ENCODE results near the gene SMARCAD1.
A peak's percentile ranks its signal among the peaks of the same experiment; 100 is the strongest.

SMARCAD1 gene, protein sequence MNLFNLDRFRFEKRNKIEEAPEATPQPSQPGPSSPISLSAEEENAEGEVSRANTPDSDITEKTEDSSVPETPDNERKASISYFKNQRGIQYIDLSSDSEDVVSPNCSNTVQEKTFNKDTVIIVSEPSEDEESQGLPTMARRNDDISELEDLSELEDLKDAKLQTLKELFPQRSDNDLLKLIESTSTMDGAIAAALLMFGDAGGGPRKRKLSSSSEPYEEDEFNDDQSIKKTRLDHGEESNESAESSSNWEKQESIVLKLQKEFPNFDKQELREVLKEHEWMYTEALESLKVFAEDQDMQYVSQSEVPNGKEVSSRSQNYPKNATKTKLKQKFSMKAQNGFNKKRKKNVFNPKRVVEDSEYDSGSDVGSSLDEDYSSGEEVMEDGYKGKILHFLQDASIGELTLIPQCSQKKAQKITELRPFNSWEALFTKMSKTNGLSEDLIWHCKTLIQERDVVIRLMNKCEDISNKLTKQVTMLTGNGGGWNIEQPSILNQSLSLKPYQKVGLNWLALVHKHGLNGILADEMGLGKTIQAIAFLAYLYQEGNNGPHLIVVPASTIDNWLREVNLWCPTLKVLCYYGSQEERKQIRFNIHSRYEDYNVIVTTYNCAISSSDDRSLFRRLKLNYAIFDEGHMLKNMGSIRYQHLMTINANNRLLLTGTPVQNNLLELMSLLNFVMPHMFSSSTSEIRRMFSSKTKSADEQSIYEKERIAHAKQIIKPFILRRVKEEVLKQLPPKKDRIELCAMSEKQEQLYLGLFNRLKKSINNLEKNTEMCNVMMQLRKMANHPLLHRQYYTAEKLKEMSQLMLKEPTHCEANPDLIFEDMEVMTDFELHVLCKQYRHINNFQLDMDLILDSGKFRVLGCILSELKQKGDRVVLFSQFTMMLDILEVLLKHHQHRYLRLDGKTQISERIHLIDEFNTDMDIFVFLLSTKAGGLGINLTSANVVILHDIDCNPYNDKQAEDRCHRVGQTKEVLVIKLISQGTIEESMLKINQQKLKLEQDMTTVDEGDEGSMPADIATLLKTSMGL

DNA sequence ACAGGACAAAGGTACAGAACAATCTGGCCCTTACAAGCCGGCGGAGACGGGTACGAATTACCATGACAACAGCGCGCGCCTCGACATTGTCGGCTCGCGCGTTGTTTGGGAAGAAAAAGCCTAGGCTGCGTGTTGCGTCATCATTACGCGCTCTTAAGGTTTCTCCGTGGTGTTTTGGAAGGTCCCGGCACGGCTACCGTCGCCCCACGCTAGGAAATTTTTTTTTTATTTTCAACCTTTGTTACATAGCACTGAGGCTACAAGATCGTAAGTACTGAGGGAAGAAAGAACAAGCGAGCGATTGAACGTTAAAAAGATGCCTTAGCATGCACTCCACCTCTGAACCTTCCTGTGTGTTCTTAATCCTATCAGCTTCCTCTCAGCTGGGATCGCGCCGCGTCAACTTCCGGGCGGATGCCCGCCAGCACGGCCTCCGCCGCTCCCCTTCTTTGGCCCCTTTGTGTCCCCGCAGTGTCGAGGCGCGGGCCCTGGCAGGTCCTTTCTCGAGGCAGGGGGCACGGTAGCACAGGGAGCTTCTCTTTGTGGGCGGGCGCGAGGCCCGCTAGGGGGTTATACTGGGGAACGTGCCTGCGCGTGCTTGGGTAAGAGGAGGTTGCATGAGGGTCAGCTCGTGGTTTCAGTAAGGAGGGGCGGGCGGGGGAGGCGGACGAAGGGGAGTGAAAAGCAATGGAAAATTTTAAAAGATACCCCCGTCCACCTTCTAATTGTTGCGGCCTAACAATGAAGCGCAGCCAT is at the start of gene SMARCAD1:
Gene SMARCAD1, plus strand, starts transcription at position 397 of the 756 bp plus-strand sequence. CDS start 530 bp downstream, outside the sequence.
- DNase-seq = peak; percentile 91 to 93

DNA sequence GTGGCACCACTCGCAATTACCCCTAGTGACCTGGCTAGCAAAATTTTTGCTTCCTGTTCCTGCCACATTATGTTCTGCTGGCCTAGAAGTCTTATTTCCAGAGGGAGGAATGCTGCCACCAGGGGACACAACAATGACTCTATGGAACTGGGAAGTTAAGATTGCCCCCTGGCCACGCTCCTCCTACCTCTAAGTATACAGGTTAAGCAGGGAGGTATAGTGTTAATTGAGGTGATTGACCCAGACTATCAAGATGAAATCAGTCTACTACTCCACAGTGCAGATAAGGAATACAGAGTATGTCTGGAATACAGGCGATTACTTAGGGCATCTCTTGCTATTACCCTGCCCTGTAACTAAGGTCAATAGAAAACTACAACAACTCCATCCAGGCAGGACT is 48.8 kb upstream of the SMARCAD1 start:
- no peak for DNase-seq

DNA sequence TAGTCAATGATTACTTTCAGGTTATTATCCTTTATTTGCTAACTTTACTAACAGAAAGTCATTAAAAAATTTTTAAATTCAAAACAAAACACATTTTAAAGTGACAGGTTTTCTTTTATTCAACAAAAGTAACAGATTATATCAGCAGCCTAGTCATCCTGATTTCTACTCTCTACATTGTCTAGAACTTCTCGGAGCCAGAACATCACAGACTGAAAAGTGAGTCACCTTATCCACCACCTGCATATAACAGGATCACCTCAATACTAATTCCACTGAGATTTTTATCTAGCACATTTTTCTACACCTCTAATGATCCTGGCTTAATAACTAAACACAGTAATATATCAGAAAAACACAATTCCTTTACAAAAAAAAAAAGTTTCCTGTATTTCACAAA is 47.9 kb upstream of the SMARCAD1 start:
- DNase-seq = no peak

DNA sequence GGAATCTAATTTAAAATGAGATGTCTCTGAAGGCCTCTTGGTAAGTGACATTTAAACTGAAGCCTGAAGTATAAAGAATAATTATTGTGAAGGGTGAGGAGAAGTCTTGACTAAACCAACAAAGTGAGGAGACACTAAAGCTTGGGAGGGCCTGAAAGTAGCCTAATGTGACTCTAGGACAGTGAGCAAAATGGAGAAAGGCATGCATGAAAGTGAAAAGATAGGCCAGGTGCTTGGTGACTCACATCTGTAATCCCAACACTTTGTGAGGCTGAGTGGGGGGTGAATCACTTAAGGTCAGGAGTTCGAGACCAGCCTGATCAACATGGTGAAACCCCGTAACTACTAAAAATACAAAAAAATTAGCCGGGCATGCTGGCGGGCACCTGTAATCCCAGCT is 46.9 kb upstream of the SMARCAD1 start:
- DNase-seq = no peak

DNA sequence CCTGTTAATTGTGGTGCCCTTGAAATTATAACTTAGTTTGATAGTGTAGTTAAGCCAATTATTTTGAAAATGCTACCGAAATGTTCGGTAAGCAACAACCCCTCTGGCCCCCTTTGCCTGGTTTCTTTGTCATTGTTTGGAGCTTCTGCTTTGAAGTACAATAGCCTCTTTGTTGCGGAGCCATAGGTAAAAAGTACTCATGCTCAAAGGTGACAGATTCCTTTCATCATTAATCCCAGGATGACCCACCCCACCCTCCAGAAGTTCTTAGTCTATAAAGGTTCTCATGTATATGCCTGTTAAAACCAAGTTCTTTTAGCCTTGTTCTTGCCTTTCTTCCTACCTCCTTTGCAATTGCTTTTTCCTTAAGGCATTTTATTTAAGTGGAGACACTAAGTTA is 42.4 kb upstream of the SMARCAD1 start:
- no peak for DNase-seq

DNA sequence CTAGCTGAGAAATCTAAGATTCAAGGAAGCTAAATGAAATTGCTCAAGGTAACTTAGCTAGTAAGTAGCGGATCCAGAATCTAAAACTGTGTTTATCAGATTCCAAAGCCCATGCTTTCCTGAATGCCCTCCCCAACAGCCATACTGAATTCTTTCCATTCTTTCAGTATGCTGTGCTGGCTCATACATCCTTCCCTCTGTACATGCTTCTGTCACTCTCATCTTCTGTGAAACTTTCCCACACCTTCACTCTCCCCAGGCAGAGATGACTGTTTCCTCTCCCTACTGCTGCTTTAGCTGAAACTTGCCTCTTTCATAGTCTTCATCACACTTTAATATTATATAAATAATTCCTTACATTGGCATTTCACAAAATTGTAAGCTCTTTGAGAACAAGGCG is 39.3 kb upstream of the SMARCAD1 start:
- no peak for DNase-seq

DNA sequence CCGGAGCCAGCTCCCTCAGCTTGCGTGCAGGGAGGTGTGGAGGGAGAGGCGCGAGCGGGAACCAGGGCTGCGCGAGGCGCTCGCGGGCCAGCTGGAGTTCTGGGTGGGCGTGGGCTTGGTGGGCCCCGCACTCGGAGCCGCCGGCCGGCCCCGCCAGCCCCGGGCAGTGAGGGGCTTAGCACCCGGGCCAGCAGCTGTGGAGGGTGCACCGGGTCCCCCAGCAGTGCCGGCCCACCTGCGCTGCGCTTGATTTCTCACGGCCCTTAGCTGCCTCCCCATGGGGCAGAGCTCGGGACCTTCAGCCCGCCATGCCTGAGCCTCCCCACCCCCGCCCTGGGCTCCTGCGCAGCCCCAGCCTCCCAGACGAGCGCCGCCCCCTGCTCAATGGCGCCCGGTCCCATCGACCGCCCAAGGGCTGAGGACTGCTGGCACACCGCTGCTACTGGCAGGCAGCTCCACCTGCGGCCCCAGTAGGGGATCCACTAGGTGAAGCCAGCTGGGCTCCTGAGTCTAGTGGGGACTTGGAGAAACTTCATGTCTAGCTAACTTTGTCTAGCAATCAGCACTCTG is 37.8 kb upstream of the SMARCAD1 start:
- DNase-seq = no peak

DNA sequence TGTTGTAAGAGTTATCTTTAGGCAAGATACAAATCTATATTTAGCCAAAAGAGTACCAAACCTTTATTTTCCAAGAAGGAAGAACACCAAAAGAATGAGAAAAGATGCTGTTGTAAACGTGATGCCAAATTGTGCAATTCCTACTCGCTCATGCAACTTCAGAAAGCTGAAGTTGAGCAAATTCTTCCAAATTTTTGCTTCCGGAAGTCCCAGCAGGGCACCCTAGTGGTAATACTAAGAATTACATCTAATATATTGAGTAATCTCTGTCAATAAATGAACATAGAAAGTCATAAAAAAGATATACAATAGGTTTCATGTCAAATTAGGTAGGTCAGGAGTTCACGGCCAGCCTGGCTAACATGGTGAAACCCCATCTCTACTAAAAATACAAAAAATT is 36.0 kb upstream of the SMARCAD1 start:
- no peak for DNase-seq

DNA sequence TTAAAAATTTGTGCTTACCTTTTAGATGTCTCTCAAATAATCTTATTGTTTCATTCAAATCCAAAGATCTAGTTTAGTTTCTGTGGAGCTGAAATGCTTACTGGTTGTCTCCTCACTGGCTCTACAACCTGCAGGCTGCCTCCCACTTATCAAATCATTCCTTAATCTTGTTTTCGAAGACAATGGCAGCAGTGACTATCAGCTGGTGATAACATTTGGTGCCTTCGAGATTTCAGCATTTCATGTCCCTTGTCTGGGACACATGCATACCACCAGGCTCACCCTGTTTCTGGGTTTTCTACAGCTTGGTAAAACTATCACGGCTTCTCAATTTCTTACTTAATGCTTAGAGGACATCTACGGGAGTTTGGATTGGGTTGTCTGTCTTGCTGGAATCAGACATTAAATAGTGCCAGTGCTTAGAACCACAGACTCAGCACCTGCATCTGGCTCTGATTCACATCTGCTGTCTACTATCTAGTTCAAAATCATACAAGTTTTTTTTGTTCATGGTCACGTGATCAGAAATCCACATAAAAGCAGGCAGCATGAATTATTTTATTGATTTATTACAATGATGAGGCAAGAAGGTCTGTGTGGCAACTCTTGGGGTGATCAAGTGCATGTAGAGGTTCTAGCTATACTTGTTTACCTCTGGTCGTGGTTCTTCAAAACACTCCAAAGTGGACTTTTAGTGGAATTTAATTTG is 32.0 kb upstream of the SMARCAD1 start:
- no peak for DNase-seq

DNA sequence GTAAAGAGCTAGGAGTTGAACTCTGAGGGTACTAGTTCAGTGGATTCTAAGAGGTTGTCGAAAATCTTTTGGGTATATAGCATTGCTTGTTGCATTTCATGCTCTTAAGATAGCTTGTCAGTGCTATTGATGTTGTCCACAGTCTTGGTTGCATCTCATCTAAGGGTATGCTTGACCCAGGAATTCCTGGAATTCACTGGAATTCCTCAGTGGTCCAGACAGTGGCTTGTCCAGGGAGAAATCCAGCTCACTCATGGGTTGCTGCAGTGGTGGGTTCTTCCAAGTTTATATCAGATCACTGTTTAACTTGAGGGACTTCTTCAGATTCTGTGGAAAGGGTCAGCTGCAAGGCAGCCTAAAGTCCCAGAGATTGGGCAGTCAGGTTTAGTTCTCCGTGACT is 29.8 kb upstream of the SMARCAD1 start:
- no peak for DNase-seq

DNA sequence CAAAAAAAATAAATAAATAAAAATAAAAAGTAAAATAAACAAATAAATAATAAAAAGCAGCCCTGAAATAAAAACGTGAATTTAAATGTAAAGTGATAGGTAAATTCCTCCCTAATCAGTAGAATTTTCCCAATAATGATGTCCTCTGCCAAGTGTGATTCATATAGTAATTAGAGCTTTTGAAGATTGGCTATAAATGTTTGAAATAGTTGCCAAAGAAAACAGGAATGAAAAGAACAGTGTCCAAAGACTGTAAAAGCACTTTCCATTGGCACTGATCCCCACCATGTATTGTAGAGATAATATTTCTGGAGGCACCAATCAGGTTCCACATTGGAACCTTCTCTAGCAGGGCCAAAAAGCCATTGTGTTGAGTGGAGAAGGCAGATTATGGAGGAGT is 25.9 kb upstream of the SMARCAD1 start:
- no peak for DNase-seq

DNA sequence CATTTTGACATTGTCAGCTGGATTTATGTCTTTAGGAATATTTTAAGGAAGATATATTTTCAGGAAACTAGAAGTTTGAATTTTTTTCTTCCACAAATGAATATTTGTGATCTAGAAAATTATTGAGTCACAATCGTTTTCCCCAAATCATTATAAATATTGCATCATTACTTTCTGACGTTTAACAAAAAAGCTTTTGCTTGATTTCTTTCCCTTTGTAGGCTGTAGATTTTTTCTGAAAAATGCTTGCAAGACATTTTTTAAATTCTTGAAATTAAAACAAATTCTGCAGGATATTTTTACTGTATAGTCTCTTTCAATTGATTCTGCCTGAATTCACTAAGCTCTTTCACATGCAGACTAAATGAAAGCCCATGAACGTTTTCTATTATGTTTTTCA is 4.9 kb upstream of the SMARCAD1 start:
- DNase-seq = no peak

DNA sequence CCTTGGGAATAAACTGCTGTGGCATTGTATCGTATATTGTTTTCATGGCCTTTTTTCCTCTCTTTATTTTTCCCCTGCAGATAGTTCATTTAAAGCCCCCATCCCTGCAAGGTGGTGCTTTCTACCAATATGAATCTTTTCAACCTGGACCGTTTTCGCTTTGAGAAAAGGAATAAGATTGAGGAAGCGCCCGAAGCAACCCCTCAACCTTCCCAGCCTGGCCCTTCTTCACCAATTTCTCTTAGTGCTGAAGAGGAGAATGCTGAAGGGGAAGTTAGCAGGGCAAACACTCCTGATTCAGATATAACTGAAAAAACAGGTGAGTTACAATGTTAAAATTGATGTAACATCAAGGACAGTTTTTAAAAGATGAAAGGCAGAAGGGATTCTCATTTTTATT is 601 bp downstream of the SMARCAD1 start:
- DNase-seq = no peak

DNA sequence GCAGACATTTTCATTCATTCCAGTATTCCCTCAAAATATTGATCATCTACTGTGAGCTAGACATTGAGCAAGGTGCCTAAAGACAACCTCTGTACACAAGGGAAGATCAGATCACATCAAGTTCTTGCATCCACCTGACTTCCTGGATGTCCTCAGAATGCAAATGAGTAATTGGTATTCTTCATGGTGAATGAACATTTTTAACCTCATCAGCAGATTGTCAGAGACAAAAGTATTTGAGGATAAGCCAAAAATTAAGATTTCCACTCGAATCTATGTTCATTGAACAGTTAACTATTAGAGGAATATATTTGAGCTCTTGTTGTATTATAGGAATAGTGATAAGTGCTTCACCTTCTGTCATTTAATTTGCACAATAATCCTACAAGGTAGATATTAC is 1.3 kb downstream of the SMARCAD1 start:
- no peak for DNase-seq

DNA sequence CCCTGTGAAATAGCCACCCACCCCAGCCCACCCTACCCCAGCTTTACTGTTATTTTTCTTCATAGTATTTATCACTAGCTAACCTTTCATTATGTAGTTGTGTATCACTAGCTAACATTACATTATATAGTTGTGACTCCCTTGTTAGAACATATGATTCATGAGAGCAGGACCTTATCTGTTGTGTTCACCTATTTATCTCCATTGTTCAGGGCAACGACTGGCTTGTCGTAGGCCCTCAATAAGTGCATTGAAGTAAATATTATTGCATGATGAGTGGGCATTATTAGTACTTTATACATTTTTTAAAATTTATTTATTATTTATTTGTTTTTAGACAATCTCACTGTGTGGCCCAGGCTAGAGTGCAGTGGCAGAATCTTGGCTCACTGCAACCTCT is 4.2 kb downstream of the SMARCAD1 start:
- no peak for DNase-seq

DNA sequence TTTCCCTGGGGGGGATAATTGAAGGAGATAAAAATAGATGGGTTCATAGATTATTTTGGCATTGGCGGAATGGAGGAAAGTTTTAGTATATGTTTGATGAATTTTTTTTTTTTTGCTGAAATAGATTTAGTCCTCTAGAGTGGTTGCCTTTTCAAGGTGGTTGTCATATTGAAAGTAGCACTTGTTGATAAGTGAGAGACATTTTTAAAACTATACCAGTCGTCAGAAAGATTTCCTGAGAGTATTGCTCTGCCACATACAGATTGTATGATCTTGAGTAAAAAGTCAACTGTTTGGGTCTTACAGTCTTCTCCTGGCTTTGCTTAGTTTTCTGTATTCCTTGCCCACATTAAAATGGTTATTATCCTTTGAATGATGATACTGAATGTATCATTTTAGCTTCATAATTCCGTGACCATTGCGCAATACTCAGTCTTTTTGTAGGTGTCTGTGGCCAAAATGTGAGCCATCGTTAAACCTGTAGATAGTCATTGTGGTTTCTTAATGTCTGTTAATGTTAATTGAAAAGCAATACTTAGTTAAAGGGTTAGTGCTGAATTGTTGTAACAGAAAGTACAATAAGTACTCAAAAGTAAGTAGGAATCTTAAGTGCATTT is 7.1 kb downstream of the SMARCAD1 start:
- no peak for DNase-seq

DNA sequence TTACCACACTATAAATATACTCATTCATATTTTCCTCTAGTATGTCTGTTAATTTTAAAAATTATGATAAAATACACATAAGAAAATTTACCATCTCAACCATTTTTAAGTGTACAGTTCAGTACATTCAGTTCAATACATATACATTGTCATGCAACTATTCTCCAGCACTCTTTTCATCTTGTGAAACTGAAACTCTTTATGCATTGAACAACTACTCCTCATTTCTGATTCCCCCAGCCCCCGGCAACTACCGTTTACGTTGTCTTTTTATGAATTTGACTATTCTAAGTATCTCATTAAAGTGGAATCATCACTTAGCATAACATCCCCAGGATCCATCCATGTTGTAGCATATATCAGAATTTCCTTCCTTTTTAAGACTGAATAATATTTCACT is 8.7 kb downstream of the SMARCAD1 start:
- no peak for DNase-seq

DNA sequence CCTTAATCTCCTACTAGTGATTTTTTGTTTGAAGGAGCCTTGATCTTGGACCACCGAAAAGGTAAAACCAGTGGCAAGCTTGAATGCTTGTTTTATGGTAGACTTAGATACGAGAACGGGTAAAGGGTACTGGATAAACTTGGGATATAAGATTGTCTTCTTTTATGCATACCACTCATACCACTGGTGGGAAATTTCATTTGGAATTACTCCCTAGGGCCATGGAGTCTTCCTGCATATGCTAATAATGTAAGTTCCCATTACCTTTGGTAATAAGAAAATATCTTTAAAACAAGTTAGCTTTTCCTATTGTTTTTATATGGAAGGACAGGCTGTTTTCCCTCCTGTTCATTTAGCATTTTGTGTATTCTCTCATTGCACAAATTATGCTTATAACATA is 11.7 kb downstream of the SMARCAD1 start:
- DNase-seq = no peak

DNA sequence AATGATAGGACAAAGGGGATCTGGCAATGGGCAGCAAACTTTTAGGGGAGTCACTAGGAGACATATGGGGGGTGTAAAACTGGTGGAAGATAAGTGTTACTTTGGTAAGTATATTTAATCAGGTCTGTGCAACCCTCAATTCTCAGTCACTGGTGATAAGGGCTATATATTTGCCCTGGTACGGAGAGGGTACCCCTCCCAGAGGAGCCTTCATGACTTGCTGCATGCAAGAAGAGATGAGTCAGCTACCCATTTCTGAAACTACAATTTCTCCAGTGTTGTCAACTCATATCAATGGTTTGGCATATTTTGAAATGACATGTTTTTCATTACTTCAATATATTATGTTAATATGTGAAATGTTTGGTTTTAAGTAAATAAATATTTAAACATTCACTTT is 14.3 kb downstream of the SMARCAD1 start:
- DNase-seq = no peak

DNA sequence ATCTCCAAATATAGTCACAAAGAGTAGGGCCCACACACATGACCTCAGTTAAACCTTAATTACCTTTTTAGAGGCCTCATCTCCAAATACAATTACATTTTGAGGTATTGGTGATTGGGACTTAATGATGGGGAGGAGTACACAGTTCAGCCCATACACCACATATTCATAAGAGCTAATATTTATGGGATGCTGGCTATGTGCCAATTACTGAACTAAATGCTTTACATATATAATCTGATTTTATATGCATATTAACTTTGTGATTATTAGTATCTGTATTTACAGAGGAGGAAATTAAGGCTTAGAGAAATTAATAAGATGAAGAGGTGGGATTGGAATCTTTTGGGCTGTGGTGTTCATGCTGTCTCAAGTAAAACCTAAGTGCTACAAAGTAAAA is 17.8 kb downstream of the SMARCAD1 start:
- DNase-seq = no peak

DNA sequence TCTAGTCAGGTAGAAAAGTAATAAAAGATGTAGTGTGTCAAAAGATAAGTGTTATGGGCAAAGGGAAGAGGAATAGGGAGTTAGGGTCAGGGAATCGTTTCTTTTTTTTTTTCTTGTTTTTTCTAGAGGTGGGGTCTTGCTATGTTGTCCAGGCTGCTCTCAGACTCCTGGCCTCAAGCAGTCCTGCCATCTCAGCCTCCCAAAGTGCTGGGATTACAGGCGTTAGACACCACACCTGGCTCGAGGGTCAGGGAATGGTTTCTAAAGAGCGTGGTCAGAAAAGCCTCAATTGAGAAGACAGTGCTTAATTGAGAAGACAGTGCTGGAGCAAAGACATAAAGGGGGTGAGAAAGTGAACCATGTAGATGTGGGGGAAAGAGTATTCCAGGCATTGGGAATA is 19.1 kb downstream of the SMARCAD1 start:
- DNase-seq = no peak
